AG10803 (cell line): Measurements from ENCODE around the gene ADAMTS5.

Experiments
- DNase-seq: peaks from one replicate; pipeline ENCODE4 v3.0.0; 2010; ENCODE audit warnings: low read depth
- H3K4me3 ChIP-seq: 2 replicates; pipeline ENCODE4 v1.5.1; 2011; ENCODE audit warnings: mild to moderate bottlenecking, low read length, control low read depth
- CTCF ChIP-seq: conservative IDR thresholded peaks from 2 replicates; pipeline ENCODE4 v1.5.1; 2011; ENCODE audit warnings: mild to moderate bottlenecking, low read length, control low read depth, inconsistent platforms

The ADAMTS5 gene

GRCh38 chr21:26969971-26970725, 3.3 kb upstream of the ADAMTS5 start:
- no peak overlapping the region for H3K4me3 ChIP-seq
- TF ChIP-seq CTCF: no peak
- no peak for DNase-seq

- DNase-seq: no peak
- H3K4me3 ChIP-seq: peak overlapping the region; percentile 81
- no peak for TF ChIP-seq CTCF
These were observed 233 bp downstream of the ADAMTS5 start for GRCh38 chr21:26966649-26967061.

- peak; percentile 58 for DNase-seq
- TF ChIP-seq CTCF: no peak
- H3K4me3 ChIP-seq: peak overlapping the region; percentile 81
These were observed 844 bp downstream of the ADAMTS5 start for GRCh38 chr21:26965907-26966581.

GRCh38 chr21:26965040-26965906, 1.6 kb downstream of the ADAMTS5 start:
- TF ChIP-seq CTCF: peak; percentile 47
- peak; percentile 70 for DNase-seq
- peak overlapping the region; percentile 81 for H3K4me3 ChIP-seq

- peak overlapping the region; percentile 81 for H3K4me3 ChIP-seq
- peak; percentile 16; the same call in 1 of the 2 replicates for TF ChIP-seq CTCF
- peak; percentile 97 for DNase-seq
These were observed 2.6 kb downstream of the ADAMTS5 start for GRCh38 chr21:26964170-26964778.

GRCh38 chr21:26962621-26963181, 4.2 kb downstream of the ADAMTS5 start:
- peak overlapping the region; percentile 81 for H3K4me3 ChIP-seq
- peak; percentile 96 for DNase-seq
- TF ChIP-seq CTCF: no peak
